Rectal smooth muscle tissue (tissue), 1 donor: Measurements from ENCODE around the gene KPNA5.
"Not testable (repeated sequence)": the region's sequence is repeated elsewhere in the genome, so short reads cannot be mapped to it uniquely, and the experiment has no call there.

ENCODE experiments used
- H3K27ac ChIP-seq: one replicate; pipeline ENCODE4 v1.7.0; 2013; ENCODE audit warnings: low read depth, low read length, inconsistent platforms
- H3K27me3 ChIP-seq: one replicate; pipeline ENCODE4 v1.7.0; 2013; ENCODE audit warnings: low read length; ENCODE audit not compliant: control insufficient read depth, insufficient read depth
- H3K36me3 ChIP-seq: one replicate; pipeline ENCODE4 v1.7.0; 2013; ENCODE audit warnings: low read length; ENCODE audit not compliant: control insufficient read depth, insufficient read depth
- H3K4me1 ChIP-seq: one replicate; pipeline ENCODE4 v1.7.0; 2013; ENCODE audit warnings: low read length; ENCODE audit not compliant: control insufficient read depth, insufficient read depth
- H3K4me3 ChIP-seq: one replicate; pipeline ENCODE4 v1.7.0; 2013; ENCODE audit warnings: low read length
- H3K9ac ChIP-seq: one replicate; pipeline ENCODE4 v1.7.0; 2013; ENCODE audit warnings: low read length

KPNA5 gene

GRCh38 chr6:116672306-116672705 is 8.7 kb upstream of the KPNA5 start:
- H3K4me3 ChIP-seq: no peak overlapping the region
- no peaks in the 10 kb centered on the region for H3K27me3 ChIP-seq

GRCh38 chr6:116676021-116676420 is 5.0 kb upstream of the KPNA5 start:
- Histone ChIP-seq H3K4me3 (no peak overlapping the region), H3K27ac (no peak overlapping the region), H3K36me3 (no peaks in the 10 kb centered on the region), H3K9ac (no peak overlapping the region), H3K4me1 (no peaks in the 10 kb centered on the region), H3K27me3 (no peaks in the 10 kb centered on the region)

More at GRCh38 chr6:116672306-116672705, 8.7 kb upstream of the KPNA5 start:
- Histone ChIP-seq H3K4me1 (peaks cover 4% of the 10 kb centered on the region), H3K27ac (no peak overlapping the region), H3K36me3 (no peaks in the 10 kb centered on the region), H3K9ac (no peak overlapping the region)

GRCh38 chr6:116682334-116682712 is 1.3 kb downstream of the KPNA5 start:
- Histone ChIP-seq H3K4me1 (no peaks in the 10 kb centered on the region), H3K36me3 (no peaks in the 10 kb centered on the region), H3K4me3 (peak overlapping the region; percentile 93), H3K9ac (no peak overlapping the region), H3K27me3 (no peaks in the 10 kb centered on the region), H3K27ac (no peak overlapping the region)

- H3K27me3 ChIP-seq: no peaks in the 10 kb centered on the region
- no peaks in the 10 kb centered on the region for H3K4me1 ChIP-seq
- H3K27ac ChIP-seq: no peak overlapping the region
These were observed 4.5 kb downstream of the KPNA5 start for GRCh38 chr6:116685437-116685993.

DNA sequence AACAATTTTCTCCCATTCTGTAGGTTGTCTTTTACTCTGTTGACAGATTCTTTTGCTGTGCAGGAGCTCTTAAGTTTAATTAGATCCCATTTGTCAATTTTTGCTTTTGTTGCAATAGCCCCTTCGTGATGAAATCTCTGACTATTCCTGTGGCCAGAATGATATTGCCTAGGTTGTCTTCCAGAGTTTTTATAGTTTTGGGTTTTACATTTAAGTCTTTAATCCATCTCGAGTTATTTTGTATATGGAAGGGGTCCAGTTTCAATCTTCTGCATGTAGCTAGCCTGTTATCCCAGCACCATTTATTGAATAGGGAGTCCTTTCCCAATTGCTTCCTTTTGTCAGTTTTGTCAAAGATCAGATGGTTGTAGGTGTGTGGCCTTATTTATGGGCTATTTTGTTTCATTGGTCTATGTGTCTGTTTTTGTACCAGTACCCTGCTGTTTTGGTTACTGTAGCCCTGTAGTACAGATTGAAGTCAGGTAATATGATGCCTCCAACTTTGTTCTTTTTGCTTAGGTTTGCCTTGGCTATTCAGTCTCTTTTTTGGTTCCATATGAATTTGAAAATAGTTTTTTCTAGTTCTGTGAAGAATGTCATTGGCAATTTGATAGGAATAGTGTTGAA is 5.6 kb downstream of the KPNA5 start:
- not testable (repeated sequence) for H3K27ac ChIP-seq, H3K27me3 ChIP-seq, H3K4me1 ChIP-seq, H3K9ac ChIP-seq, H3K4me3 ChIP-seq, H3K36me3 ChIP-seq

More at GRCh38 chr6:116685437-116685993, 4.5 kb downstream of the KPNA5 start:
- Histone ChIP-seq H3K36me3 (no peaks in the 10 kb centered on the region), H3K9ac (no peak overlapping the region), H3K4me3 (no peak overlapping the region)

GRCh38 chr6:116691154-116691553 is 10.1 kb downstream of the KPNA5 start:
- H3K27ac ChIP-seq: no peak overlapping the region
- no peak overlapping the region for H3K4me3 ChIP-seq
- H3K4me1 ChIP-seq: no peaks in the 10 kb centered on the region
- no peaks in the 10 kb centered on the region for H3K27me3 ChIP-seq
- H3K36me3 ChIP-seq: no peaks in the 10 kb centered on the region
- H3K9ac ChIP-seq: no peak overlapping the region

GRCh38 chr6:116692873-116693272 is 11.9 kb downstream of the KPNA5 start:
- not testable (repeated sequence) for H3K4me1 ChIP-seq, H3K36me3 ChIP-seq, H3K4me3 ChIP-seq, H3K27ac ChIP-seq, H3K27me3 ChIP-seq, H3K9ac ChIP-seq

DNA sequence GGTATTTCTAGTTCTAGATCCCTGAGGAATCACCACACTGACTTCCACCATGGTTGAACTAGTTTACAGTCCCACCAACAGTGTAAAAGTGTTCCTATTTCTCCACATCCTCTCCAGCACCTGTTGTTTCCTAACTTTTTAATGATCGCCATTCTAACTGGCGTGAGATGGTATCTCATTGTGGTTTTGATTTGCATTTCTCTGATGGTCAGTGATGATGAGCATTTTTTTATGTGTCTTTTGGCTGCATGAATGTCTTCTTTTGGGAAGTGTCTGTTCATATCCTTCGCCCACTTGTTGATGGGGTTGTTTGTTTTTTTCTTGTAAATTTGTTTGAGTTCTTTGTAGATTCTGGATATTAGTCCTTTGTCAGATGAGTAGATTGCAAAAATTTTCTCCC is 12.3 kb downstream of the KPNA5 start:
- H3K27ac ChIP-seq, H3K27me3 ChIP-seq, H3K9ac ChIP-seq, H3K4me1 ChIP-seq, H3K36me3 ChIP-seq, H3K4me3 ChIP-seq: not testable (repeated sequence)

GRCh38 chr6:116695401-116695800 is 14.4 kb downstream of the KPNA5 start:
- no peak overlapping the region for H3K27ac ChIP-seq
- H3K9ac ChIP-seq: no peak overlapping the region
- H3K4me1 ChIP-seq: no peaks in the 10 kb centered on the region
- no peaks in the 10 kb centered on the region for H3K27me3 ChIP-seq
- H3K36me3 ChIP-seq: no peaks in the 10 kb centered on the region
- H3K4me3 ChIP-seq: no peak overlapping the region

DNA sequence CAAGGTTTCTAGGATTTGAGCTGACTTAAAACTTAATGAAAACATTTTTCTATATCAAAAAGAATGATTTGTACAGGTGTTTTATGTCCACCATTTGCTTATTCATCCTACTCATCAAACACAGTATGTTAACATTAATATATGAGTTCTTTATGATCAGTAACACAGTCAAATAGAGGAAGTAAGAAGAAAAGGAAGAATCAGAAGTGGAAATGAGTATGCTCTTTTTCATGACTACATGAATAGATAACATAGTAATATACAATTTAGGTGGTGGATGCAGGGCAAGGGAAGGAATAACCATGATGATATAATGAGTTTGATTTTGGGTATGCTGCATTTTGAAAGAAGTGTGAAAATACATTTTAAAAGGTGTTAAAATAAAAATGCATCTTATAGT is 16.5 kb downstream of the KPNA5 start:
- Histone ChIP-seq H3K4me1 (no peaks in the 10 kb centered on the region), H3K4me3 (no peak overlapping the region), H3K9ac (no peak overlapping the region), H3K27ac (no peak overlapping the region), H3K36me3 (no peaks in the 10 kb centered on the region), H3K27me3 (no peaks in the 10 kb centered on the region)

DNA sequence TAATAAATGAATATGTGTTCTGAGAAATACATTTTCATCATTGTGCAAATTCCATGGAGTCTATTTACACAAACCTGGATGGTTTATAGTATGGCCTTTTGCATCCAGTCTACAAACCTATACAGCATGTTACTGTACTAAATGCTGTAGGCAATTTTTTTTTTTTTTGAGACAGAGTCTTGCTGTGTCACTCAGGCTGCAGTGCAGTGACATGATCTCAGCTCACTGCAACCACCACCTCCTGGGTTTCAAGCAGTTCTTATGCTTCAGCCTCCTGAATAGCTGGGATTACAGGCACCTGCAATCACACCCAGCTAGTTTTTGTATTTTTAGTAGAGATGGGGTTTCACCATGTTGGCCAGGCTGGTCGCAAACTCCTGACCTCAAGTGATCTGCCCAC is 22.9 kb downstream of the KPNA5 start:
- not testable (repeated sequence) for H3K4me3 ChIP-seq, H3K4me1 ChIP-seq, H3K36me3 ChIP-seq, H3K27ac ChIP-seq, H3K9ac ChIP-seq, H3K27me3 ChIP-seq

- H3K36me3 ChIP-seq: no peaks in the 10 kb centered on the region
- no peak overlapping the region for H3K27ac ChIP-seq
- H3K4me3 ChIP-seq: no peak overlapping the region
- H3K27me3 ChIP-seq: no peaks in the 10 kb centered on the region
- no peaks in the 10 kb centered on the region for H3K4me1 ChIP-seq
- H3K9ac ChIP-seq: no peak overlapping the region
These were observed 24.9 kb downstream of the KPNA5 start for GRCh38 chr6:116705917-116706316.

- Histone ChIP-seq H3K27me3 (no peaks in the 10 kb centered on the region), H3K9ac (no peak overlapping the region), H3K27ac (no peak overlapping the region), H3K4me1 (no peaks in the 10 kb centered on the region), H3K4me3 (no peak overlapping the region), H3K36me3 (peaks cover 5% of the 10 kb centered on the region)
These were observed 33.3 kb downstream of the KPNA5 start for GRCh38 chr6:116714296-116714695.
